NCI-H187 (cell line): ENCODE results near the gene MRPL20.
"Not testable (repeated sequence)": the region's sequence is repeated elsewhere in the genome, so short reads cannot be mapped to it uniquely, and the experiment has no call there.

Source experiments
- DNase-seq, 2 experiments: peaks; one replicate each; lab custom pipeline; 2025; lab: John Stamatoyannopoulos, UW

Gene MRPL20

GRCh38 chr1:1437033-1437903 is 30.2 kb upstream of the MRPL20 start:
- DNase-seq: no peak

- no peak for DNase-seq
These were observed 29.5 kb upstream of the MRPL20 start for GRCh38 chr1:1436630-1437032.

GRCh38 chr1:1435911-1436629 is 29.0 kb upstream of the MRPL20 start:
- DNase-seq: no peak

- DNase-seq: no peak
These were observed 28.2 kb upstream of the MRPL20 start, which contains the start of gene VWA1 for GRCh38 chr1:1435106-1435903. VWA1 (plus strand) TSS chr1:1435690; CDS start chr1:1435749, 59 bp downstream.

- no peak for DNase-seq
These were observed 27.7 kb upstream of the MRPL20 start for GRCh38 chr1:1434824-1435105.

- DNase-seq: no peak
These were observed 27.2 kb upstream of the MRPL20 start for GRCh38 chr1:1434131-1434823.

- DNase-seq: no peak
These were observed 26.7 kb upstream of the MRPL20 start for GRCh38 chr1:1433804-1434130.

GRCh38 chr1:1432951-1433803 is 26.1 kb upstream of the MRPL20 start:
- no peak for DNase-seq

- DNase-seq: no peak
These were observed 25.3 kb upstream of the MRPL20 start for GRCh38 chr1:1432274-1432950.

- DNase-seq: no peak
These were observed 24.8 kb upstream of the MRPL20 start for GRCh38 chr1:1431845-1432273.

- DNase-seq: no peak
These were observed 24.1 kb upstream of the MRPL20 start for GRCh38 chr1:1430992-1431844.

GRCh38 chr1:1430114-1430982 is 23.3 kb upstream of the MRPL20 start:
- peak; percentile 15 to 57 for DNase-seq

- no peak for DNase-seq
These were observed 22.6 kb upstream of the MRPL20 start for GRCh38 chr1:1429671-1430073.

- not testable (repeated sequence) for DNase-seq
These were observed 21.9 kb upstream of the MRPL20 start for GRCh38 chr1:1428967-1429366.

GRCh38 chr1:1428174-1428573 is 21.1 kb upstream of the MRPL20 start:
- DNase-seq: no peak

GRCh38 chr1:1427820-1428148 is 20.7 kb upstream of the MRPL20 start:
- no peak for DNase-seq

- no peak for DNase-seq
These were observed 20.2 kb upstream of the MRPL20 start for GRCh38 chr1:1427106-1427819.

- DNase-seq: no peak
These were observed 19.5 kb upstream of the MRPL20 start for GRCh38 chr1:1426496-1427105.
